Psoas muscle (tissue), 8 donors: ENCODE measurements around the gene SQOR. TPM values are rescaled to one million over a fixed set of nuclear protein-coding genes. Genes with fewer than 3 reads are reported as not detected.

ENCODE experiments used
- ATAC-seq, 4 donors: fragments of 200-7000 bp; cut with Tn5 transposase; one replicate each; pipeline ENCODE4 v1.9.1; 2020; ENCODE audit warnings: moderate library complexity in 3 of 4, mild to moderate bottlenecking in 2 of 4
- DNase-seq, 2 donors: peaks; one replicate each; pipeline ENCODE4 v3.0.0-alpha.2; 2020
- H3K27ac ChIP-seq: fragments of 200-600 bp; one replicate; pipeline ENCODE4 v1.8.0; 2022
- H3K27me3 ChIP-seq, 3 donors: fragments of 200-600 bp in 1 of 3; one replicate each; pipeline versions ENCODE4 v1.6.1 to v1.8.0; 2013 to 2022; ENCODE audit warnings: low read length in 2 of 3, mild to moderate bottlenecking in 2 of 3, moderate library complexity in 1 of 3; ENCODE audit not compliant: insufficient read depth in 3 of 3
- H3K36me3 ChIP-seq, 2 donors: fragments of 200-600 bp in 1 of 2; one replicate each; pipeline versions ENCODE4 v1.6.1 to v1.8.0; 2013 to 2022; ENCODE audit warnings: low read depth in 1 of 2, mild to moderate bottlenecking in 1 of 2, moderate library complexity in 1 of 2; ENCODE audit not compliant: insufficient read depth in 1 of 2
- H3K4me1 ChIP-seq: fragments of 200-600 bp; one replicate; pipeline ENCODE4 v1.8.0; 2022
- H3K4me3 ChIP-seq: fragments of 200-600 bp; one replicate; pipeline ENCODE4 v1.8.0; 2022; ENCODE audit warnings: mild to moderate bottlenecking
- H3K9me3 ChIP-seq: fragments of 200-600 bp; one replicate; pipeline ENCODE4 v1.8.0; 2022
- CTCF ChIP-seq: fragments of 200-600 bp; IDR thresholded peaks from one replicate; pipeline ENCODE4 v1.8.0; 2022; ENCODE audit warnings: antibody characterized with exemption
- WGBS, 3 donors: extraction: QIAGEN DNeasy Blood & Tissue Kit; methylation state at CpG; one replicate each; pipeline versions ENCODE4 v1.1.6 to v1.1.7; 2013; 5-methylcytosine and 5-hydroxymethylcytosine counted together
- intact Hi-C, 2 donors: fragments of 100-400 bp; cut with DNase I; formaldehyde crosslinking; loops; one replicate each; pipeline versions ENCODE4 v1.11.0 to v1.14.2; 2022
- polyA plus RNA-seq, 3 donors: library from polyadenylated mRNA; stranded (reverse); fragments of 200-250 nt; gene quantifications; one replicate each; pipeline ENCODE4 v1.2.3, GENCODE V29; 2013
- total RNA-seq, 4 donors: library from RNA; stranded (reverse); fragmentation: NEBNext Ultra II Directional in 2 of 4; extraction: Animal tissue kit (Norgen Biotek cat#: 25700) in 2 of 4; gene quantifications; one replicate each; pipeline versions ENCODE4 v1.2.1 to v1.2.4, GENCODE V29; 2021 to 2023
- donor health status: healthy with polysubstance abuse.
- donor health status: DM: no; HTN: no; CAD: no; lungs with moderate emphysema.
- donor health status: Bipolar disorder and iron deficiency.
- donor health status: healthy.
- donor health status: DM: yes; HTN: yes; CAD: no.
- donor health status: DM: no; HTN: no; CAD: no.
- donor health status: DM: no; HTN: no; CAD: no.
- donor health status: DM: yes; HTN: yes; CAD: no.

Gene SQOR
- total and polyA plus RNA-seq, 7 donors = 46.5 to 174 (median 142) TPM

- intact Hi-C loops = loop anchor here in 1 of 2 donors (10.0 kb wide), 1 partner anchor 430 kb away; no protein-coding TSS in a partner anchor
These were observed 40.5 kb upstream of the SQOR start for GRCh38 chr15:45594319-45594718.

GRCh38 chr15:45594835-45595530 is 39.8 kb upstream of the SQOR start:
- ATAC-seq (no peak), DNase-seq (no peak)
- no peak for TF ChIP-seq CTCF
- no peaks in the 10 kb centered on the region for H3K9me3 ChIP-seq
- no peak overlapping the region for H3K4me3 ChIP-seq
- H3K36me3 ChIP-seq = peaks cover 3 to 55% of the 10 kb centered on the region in 2 donors
- peaks cover 11% of the 10 kb centered on the region for H3K4me1 ChIP-seq
- H3K27ac ChIP-seq = no peak overlapping the region
- no peaks in the 10 kb centered on the region for H3K27me3 ChIP-seq
- 96 to 97% (median 96%) methylated on average over 2 of the region's 2 CpGs for WGBS, 3 donors
- intact Hi-C loops = loop anchor here in 1 of 2 donors (10.0 kb wide), 1 partner anchor 430 kb away; no protein-coding TSS in a partner anchor

More at GRCh38 chr15:45594319-45594718, 40.5 kb upstream of the SQOR start:
- no peak overlapping the region for H3K27ac ChIP-seq
- no peak for ATAC-seq
- no peaks in the 10 kb centered on the region for H3K9me3 ChIP-seq
- H3K27me3 ChIP-seq = no peaks in the 10 kb centered on the region
- no peak for TF ChIP-seq CTCF
- DNase-seq = no peak
- H3K4me1 ChIP-seq = peaks cover 18% of the 10 kb centered on the region
- WGBS, 3 donors = 92 to 98% (median 92%) methylated on average over 2 of the region's 2 CpGs
- no peak overlapping the region for H3K4me3 ChIP-seq
- peaks cover 3 to 55% of the 10 kb centered on the region in 2 donors for H3K36me3 ChIP-seq

DNA sequence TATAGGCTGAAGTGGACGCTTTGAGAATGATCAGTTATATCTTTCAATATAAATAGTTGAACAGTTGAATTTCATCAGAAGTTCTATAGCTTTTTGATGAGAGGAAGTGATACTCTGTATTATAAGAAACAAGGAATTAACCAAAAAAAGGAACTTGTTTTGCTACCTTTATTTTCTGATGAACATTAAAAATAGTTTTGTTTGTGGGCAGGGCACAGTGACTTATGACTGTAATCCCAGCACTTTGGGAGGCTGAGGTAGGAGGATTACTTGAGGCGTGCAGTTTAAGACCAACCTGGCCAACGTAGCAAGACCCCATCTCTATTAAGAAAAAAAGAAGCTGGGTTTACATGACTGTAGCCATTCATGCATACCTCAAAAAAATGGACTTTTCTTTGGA is 30.9 kb upstream of the SQOR start:
- Histone ChIP-seq H3K27me3 (no peaks in the 10 kb centered on the region), H3K27ac (no peak overlapping the region), H3K36me3 (peaks cover 0 to 36% of the 10 kb centered on the region in 2 donors), H3K4me1 (peaks cover 3% of the 10 kb centered on the region), H3K4me3 (no peak overlapping the region), H3K9me3 (no peaks in the 10 kb centered on the region)
- 91 to 96% (median 93%) methylated on average over 3 of the region's 3 CpGs for WGBS, 3 donors
- intact Hi-C loops = no loop called here
- ATAC-seq = no peak
- DNase-seq = no peak
- TF ChIP-seq CTCF = no peak

- DNase-seq (no peak), ATAC-seq (no peak)
- Histone ChIP-seq H3K27ac (no peak overlapping the region), H3K36me3 (peaks cover 0 to 41% of the 10 kb centered on the region in 2 donors), H3K4me3 (no peak overlapping the region), H3K27me3 (no peaks in the 10 kb centered on the region), H3K4me1 (peaks cover 3% of the 10 kb centered on the region), H3K9me3 (no peaks in the 10 kb centered on the region)
- no peak for TF ChIP-seq CTCF
- intact Hi-C loops = no loop called here
- 84 to 94% (median 91%) methylated on average over 1 of the region's 1 CpG for WGBS, 3 donors
These were observed 30.5 kb upstream of the SQOR start for GRCh38 chr15:45604326-45604725.
